ENCODE data around the gene AFF3. TPM values are rescaled to one million over a fixed set of nuclear protein-coding genes. Genes with fewer than 3 reads are reported as not detected.

The AFF3 gene
- total and polyA plus RNA-seq, 4 donors = 0.48 to 5.3 (median 2.3) TPM

DNA sequence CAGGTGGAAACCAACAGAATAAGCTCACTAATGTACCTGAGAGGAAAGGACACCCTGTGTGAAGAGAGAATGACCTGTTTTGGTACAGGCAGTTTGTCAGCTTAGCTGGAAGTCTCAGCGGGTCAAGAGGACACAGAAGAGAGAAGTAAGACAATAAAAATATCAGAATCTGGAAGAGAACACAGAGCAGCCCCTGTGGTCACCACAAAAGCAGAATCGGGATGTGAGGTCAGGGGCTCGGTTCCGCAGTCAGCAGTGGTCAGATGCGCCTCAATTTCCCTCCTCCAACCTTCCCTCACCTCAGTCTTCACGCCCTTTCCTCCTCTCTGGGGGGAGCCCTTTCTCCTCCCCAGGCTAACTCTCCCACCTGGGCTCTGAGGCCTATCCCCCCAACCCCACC is 122.9 kb downstream of the AFF3 start:
- no peak for TF ChIP-seq TAF1 (conservative IDR thresholded peaks at IDR 0.05)
- TF ChIP-seq YY1 (IDR thresholded peaks at IDR 0.05) = no peak
- no peak for TF ChIP-seq RXRA (IDR thresholded peaks at IDR 0.05)
- WGBS = 85% methylated on average over 6 of the region's 6 CpGs
- Histone ChIP-seq H3K4me3 (ENCODE audit: low read depth in 1 of 3, low read length in 3 of 3) (no peak overlapping the region), H3K9me3 (ENCODE audit: control insufficient read depth in 4 of 4, low read length in 3 of 4) (no peaks in the 10 kb centered on the region), H3K36me3 (ENCODE audit: control insufficient read depth in 4 of 4, insufficient read depth in 3 of 4, low read depth in 1 of 4, low read length in 3 of 4) (no peaks in the 10 kb centered on the region), H3K27me3 (ENCODE audit: control insufficient read depth in 4 of 4, insufficient read depth in 4 of 4, low read length in 3 of 4) (no peaks in the 10 kb centered on the region), H3K9ac (ENCODE audit: low read depth in 1 of 2, low read length in 2 of 2) (no peak overlapping the region), H3K27ac (ENCODE audit: low read depth in 1 of 2, low read length in 2 of 2) (no peak overlapping the region), H3K4me1 (ENCODE audit: control insufficient read depth in 4 of 4, insufficient read depth in 4 of 4, low read length in 3 of 4) (no peaks in the 10 kb centered on the region)
- no peak for DNase-seq (ENCODE audit: low spot score)

DNA sequence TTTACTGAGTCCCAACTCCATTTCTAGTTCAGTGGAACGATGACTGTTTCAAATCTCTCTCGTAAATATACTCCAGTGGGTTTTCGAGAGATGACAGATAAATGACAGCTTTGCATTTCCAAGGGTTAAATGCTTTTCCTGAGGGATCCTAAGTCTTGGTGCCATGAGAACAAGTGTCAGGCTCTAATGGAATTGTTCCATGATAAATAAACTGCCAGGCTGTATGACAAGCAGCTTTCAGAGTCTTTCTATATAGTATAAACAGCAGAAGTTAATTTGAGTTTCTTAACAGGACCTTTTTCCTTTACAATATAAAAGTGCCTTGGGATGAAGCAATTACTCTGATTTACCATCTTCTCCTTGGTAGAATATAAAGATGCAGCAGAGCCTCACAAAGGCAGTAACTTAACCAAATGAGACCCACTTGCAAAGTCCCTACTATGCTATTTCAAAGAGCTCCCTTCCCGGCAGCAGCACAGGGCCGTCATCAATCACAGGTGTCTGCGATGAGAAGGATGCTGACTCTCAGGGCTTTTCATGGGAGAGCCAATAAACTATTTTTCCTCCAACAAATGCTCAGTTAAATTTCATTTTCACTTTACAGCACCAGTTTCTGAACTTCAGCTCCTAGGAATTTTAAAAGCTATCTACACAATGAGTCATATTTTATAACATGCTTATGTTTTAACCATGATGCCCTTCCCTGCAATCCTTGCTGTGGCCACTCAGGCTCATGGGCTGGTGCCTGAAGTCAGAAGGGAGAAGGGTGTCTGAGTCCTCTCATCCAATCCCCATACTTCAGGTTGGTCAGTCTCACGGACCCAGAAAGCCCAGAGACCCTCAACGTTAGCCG is 123.8 kb downstream of the AFF3 start:
- Histone ChIP-seq H3K36me3 (ENCODE audit: control insufficient read depth in 4 of 4, insufficient read depth in 3 of 4, low read depth in 1 of 4, low read length in 3 of 4) (no peaks in the 10 kb centered on the region), H3K9me3 (ENCODE audit: control insufficient read depth in 4 of 4, low read length in 3 of 4) (no peaks in the 10 kb centered on the region)

More for the DNA sequence above, 123.8 kb downstream of the AFF3 start:
- 91% methylated on average over 9 of the region's 9 CpGs for WGBS
- Histone ChIP-seq H3K27ac (ENCODE audit: low read depth in 1 of 2, low read length in 2 of 2) (no peak overlapping the region), H3K9ac (ENCODE audit: low read depth in 1 of 2, low read length in 2 of 2) (no peak overlapping the region), H3K4me3 (ENCODE audit: low read depth in 1 of 3, low read length in 3 of 3) (no peak overlapping the region), H3K4me1 (ENCODE audit: control insufficient read depth in 4 of 4, insufficient read depth in 4 of 4, low read length in 3 of 4) (no peaks in the 10 kb centered on the region), H3K27me3 (ENCODE audit: control insufficient read depth in 4 of 4, insufficient read depth in 4 of 4, low read length in 3 of 4) (no peaks in the 10 kb centered on the region)
- DNase-seq (ENCODE audit: low spot score) = no peak
- no peak for TF ChIP-seq FOXA1 (IDR thresholded peaks at IDR 0.05)
- TF ChIP-seq HNF4G (IDR thresholded peaks at IDR 0.05) = no peak
- TF ChIP-seq NR2F2 (IDR thresholded peaks at IDR 0.05) = no peak
- no peak for TF ChIP-seq HNF4A (conservative IDR thresholded peaks at IDR 0.05)
- TF ChIP-seq FOXA2 (IDR thresholded peaks at IDR 0.05) = no peak
- TF ChIP-seq TAF1 (conservative IDR thresholded peaks at IDR 0.05) = no peak
- no peak for TF ChIP-seq YY1 (IDR thresholded peaks at IDR 0.05)
- TF ChIP-seq, protein P1, sequence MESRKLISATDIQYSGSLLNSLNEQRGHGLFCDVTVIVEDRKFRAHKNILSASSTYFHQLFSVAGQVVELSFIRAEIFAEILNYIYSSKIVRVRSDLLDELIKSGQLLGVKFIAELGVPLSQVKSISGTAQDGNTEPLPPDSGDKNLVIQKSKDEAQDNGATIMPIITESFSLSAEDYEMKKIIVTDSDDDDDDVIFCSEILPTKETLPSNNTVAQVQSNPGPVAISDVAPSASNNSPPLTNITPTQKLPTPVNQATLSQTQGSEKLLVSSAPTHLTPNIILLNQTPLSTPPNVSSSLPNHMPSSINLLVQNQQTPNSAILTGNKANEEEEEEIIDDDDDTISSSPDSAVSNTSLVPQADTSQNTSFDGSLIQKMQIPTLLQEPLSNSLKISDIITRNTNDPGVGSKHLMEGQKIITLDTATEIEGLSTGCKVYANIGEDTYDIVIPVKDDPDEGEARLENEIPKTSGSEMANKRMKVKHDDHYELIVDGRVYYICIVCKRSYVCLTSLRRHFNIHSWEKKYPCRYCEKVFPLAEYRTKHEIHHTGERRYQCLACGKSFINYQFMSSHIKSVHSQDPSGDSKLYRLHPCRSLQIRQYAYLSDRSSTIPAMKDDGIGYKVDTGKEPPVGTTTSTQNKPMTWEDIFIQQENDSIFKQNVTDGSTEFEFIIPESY (IDR thresholded peaks at IDR 0.05) = no peak
- TF ChIP-seq, protein P2, sequence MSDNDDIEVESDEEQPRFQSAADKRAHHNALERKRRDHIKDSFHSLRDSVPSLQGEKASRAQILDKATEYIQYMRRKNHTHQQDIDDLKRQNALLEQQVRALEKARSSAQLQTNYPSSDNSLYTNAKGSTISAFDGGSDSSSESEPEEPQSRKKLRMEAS (IDR thresholded peaks at IDR 0.05) = no peak
- TF ChIP-seq, protein P3, sequence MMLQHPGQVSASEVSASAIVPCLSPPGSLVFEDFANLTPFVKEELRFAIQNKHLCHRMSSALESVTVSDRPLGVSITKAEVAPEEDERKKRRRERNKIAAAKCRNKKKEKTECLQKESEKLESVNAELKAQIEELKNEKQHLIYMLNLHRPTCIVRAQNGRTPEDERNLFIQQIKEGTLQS (IDR thresholded peaks at IDR 0.05) = no peak
- no peak for TF ChIP-seq SP1 (IDR thresholded peaks at IDR 0.05)
- TF ChIP-seq, protein P4, sequence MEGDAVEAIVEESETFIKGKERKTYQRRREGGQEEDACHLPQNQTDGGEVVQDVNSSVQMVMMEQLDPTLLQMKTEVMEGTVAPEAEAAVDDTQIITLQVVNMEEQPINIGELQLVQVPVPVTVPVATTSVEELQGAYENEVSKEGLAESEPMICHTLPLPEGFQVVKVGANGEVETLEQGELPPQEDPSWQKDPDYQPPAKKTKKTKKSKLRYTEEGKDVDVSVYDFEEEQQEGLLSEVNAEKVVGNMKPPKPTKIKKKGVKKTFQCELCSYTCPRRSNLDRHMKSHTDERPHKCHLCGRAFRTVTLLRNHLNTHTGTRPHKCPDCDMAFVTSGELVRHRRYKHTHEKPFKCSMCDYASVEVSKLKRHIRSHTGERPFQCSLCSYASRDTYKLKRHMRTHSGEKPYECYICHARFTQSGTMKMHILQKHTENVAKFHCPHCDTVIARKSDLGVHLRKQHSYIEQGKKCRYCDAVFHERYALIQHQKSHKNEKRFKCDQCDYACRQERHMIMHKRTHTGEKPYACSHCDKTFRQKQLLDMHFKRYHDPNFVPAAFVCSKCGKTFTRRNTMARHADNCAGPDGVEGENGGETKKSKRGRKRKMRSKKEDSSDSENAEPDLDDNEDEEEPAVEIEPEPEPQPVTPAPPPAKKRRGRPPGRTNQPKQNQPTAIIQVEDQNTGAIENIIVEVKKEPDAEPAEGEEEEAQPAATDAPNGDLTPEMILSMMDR (IDR thresholded peaks at IDR 0.05; ENCODE audit: low read depth, low read length, missing input control) = no peak
- no peak for TF ChIP-seq EGR1 (IDR thresholded peaks at IDR 0.05; ENCODE audit: low read depth in 2 of 2)
- no peak for TF ChIP-seq GABPA (IDR thresholded peaks at IDR 0.05 in 1 of 2, conservative IDR thresholded peaks at IDR 0.05 in 1 of 2)
- TF ChIP-seq RXRA (IDR thresholded peaks at IDR 0.05) = no peak
- TF ChIP-seq, protein P5, sequence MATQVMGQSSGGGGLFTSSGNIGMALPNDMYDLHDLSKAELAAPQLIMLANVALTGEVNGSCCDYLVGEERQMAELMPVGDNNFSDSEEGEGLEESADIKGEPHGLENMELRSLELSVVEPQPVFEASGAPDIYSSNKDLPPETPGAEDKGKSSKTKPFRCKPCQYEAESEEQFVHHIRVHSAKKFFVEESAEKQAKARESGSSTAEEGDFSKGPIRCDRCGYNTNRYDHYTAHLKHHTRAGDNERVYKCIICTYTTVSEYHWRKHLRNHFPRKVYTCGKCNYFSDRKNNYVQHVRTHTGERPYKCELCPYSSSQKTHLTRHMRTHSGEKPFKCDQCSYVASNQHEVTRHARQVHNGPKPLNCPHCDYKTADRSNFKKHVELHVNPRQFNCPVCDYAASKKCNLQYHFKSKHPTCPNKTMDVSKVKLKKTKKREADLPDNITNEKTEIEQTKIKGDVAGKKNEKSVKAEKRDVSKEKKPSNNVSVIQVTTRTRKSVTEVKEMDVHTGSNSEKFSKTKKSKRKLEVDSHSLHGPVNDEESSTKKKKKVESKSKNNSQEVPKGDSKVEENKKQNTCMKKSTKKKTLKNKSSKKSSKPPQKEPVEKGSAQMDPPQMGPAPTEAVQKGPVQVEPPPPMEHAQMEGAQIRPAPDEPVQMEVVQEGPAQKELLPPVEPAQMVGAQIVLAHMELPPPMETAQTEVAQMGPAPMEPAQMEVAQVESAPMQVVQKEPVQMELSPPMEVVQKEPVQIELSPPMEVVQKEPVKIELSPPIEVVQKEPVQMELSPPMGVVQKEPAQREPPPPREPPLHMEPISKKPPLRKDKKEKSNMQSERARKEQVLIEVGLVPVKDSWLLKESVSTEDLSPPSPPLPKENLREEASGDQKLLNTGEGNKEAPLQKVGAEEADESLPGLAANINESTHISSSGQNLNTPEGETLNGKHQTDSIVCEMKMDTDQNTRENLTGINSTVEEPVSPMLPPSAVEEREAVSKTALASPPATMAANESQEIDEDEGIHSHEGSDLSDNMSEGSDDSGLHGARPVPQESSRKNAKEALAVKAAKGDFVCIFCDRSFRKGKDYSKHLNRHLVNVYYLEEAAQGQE (IDR thresholded peaks at IDR 0.05) = no peak

Data from liver (tissue), 9 donors.